Sigmoid colon (tissue), 7 donors: ENCODE data around the gene FLT1. TPM values are rescaled to one million over a fixed set of nuclear protein-coding genes. Genes with fewer than 3 reads are reported as not detected.

Experiments used
- DNase-seq: peaks from one replicate; pipeline ENCODE4 v3.0.0-alpha.2; 2019
- H3K27ac ChIP-seq, 4 donors: fragments of 200-600 bp; sonication (generic); one replicate each; pipeline ENCODE4 v1.5.1; 2016 to 2019; ENCODE audit warnings: mild to moderate bottlenecking in 1 of 4
- H3K27me3 ChIP-seq, 3 donors: fragments of 200-600 bp; sonication (generic); one replicate each; pipeline ENCODE4 v1.5.1; 2019; ENCODE audit warnings: mild to moderate bottlenecking in 1 of 3
- H3K36me3 ChIP-seq, 4 donors: fragments of 200-600 bp; sonication (generic); one replicate each; pipeline ENCODE4 v1.5.1; 2016 to 2019
- H3K4me1 ChIP-seq, 4 donors: fragments of 200-600 bp; sonication (generic); one replicate each; pipeline ENCODE4 v1.5.1; 2017 to 2019
- H3K4me3 ChIP-seq, 4 donors: fragments of 200-600 bp; sonication (generic); one replicate each; pipeline ENCODE4 v1.5.1; 2017 to 2019; ENCODE audit warnings: mild to moderate bottlenecking in 2 of 4, moderate library complexity in 1 of 4
- H3K9me3 ChIP-seq, 4 donors: fragments of 200-600 bp in 3 of 4; sonication (generic) in 3 of 4; one replicate each; pipeline versions ENCODE4 v1.5.1 to v1.6.1; 2013 to 2019
- EP300 ChIP-seq, 4 donors: sonication (generic); formaldehyde crosslinking; IDR thresholded peaks; one replicate each; pipeline ENCODE4 v1.6.1; 2017; ENCODE audit warnings: antibody characterized with exemption in 4 of 4
- POLR2A ChIP-seq, 2 donors: fragments of 450-650 bp; IDR thresholded peaks; one replicate each; pipeline ENCODE4 v1.6.1; 2016; ENCODE audit warnings: antibody characterized with exemption in 2 of 2, mild to moderate bottlenecking in 2 of 2, moderate library complexity in 2 of 2
- POLR2AphosphoS5 ChIP-seq, 4 donors: sonication (generic); formaldehyde crosslinking; IDR thresholded peaks; one replicate each; pipeline ENCODE4 v1.6.1; 2017; ENCODE audit warnings: antibody characterized with exemption in 4 of 4
- WGBS, 2 donors: extraction: QIAGEN DNeasy Blood & Tissue Kit; methylation state at CpG; one replicate each; pipeline ENCODE4 v1.1.7; 2013; 5-methylcytosine and 5-hydroxymethylcytosine counted together
- intact Hi-C: fragments of 100-400 bp; cut with DNase I; formaldehyde crosslinking; loops from one replicate; pipeline ENCODE4 v1.15.1; 2023
- polyA plus RNA-seq, 3 donors: library from polyadenylated mRNA; stranded (reverse); fragments of 200-250 nt; gene quantifications; one replicate each; pipeline ENCODE4 v1.2.3, GENCODE V29; 2013
- total RNA-seq, 4 donors: library from RNA; depleted of rRNA; stranded (reverse); fragments of >200 nt; gene quantifications; one replicate each; pipeline ENCODE4 v1.1.0, GENCODE V29; 2016
- TF ChIP-seq, protein P1 (sequence below), 4 experiments: fragments of 450-650 bp in 3 of 4; fragments of 200-600 bp in 1 of 4; IDR thresholded peaks; one replicate each; pipeline ENCODE4 v1.5.1; 2016 to 2019; ENCODE audit warnings: antibody characterized with exemption in 4 of 4, mild to moderate bottlenecking in 3 of 4, moderate library complexity in 2 of 4
- donor health status: healthy with polysubstance abuse.
- donor health status: Bipolar disorder and iron deficiency.
- donor health status: healthy.

Gene FLT1
- total and polyA plus RNA-seq, 7 donors: under 0.01 to 18.3 (median 5.7) TPM

DNA sequence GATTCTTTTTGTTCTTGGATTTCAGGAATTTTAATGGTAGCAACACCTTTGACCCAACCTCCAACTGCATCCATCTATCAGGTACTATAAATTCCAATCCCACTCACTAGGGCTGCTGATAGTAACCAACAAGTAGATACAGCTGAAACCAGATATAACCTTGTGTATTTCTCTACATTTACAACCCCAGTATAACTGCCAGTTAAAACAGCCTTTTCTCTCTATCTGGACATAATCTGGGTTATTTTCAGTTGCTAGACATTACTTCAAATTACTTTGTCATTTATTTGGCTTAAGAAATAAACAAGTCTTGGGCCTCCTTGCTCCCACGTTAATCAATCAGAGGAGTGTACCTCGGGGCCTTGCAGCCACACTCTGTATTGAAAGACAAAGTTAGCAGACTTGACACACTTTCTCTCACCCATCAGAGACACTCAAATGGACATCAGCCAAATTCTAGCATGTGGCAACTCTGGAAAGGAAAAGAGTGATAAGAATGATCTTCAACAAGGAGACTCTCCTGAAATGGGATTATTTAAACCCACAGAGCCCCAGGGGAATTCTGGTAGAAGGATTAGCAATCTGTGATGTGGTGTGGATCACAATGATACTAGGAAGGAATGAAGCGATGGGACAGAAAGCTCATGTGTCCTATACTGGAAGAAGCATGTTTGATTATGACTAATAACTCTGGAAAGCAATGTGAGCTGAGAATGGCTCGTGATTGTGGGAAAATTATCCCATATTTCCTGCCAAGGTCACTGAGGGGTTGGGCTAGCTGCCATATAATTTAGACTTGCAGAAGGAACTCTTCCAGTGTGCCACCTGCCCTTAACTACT lies 157.5 kb downstream of the FLT1 start:
- WGBS, 2 donors: 54 to 63% methylated on average over 4 of the region's 4 CpGs
- Histone ChIP-seq H3K27ac (peak overlapping the region in 3 of 4 donors; percentile 31 to 61 (median 57)), H3K4me1 (peaks cover 0 to 70% (median 41%) of the 10 kb centered on the region in 4 donors), H3K4me3 (no peak overlapping the region), H3K36me3 (no peaks in the 10 kb centered on the region), H3K9me3 (no peaks in the 10 kb centered on the region), H3K27me3 (no peaks in the 10 kb centered on the region)
- intact Hi-C loops: no loop called here
- TF ChIP-seq POLR2AphosphoS5 (IDR thresholded peaks at IDR 0.05) (peak in 3 of 4 donors; percentile 5 to 38 (median 26)), EP300 (IDR thresholded peaks at IDR 0.05) (no peak)
- DNase-seq: no peak

- no peak for DNase-seq
- Histone ChIP-seq H3K36me3 (no peaks in the 10 kb centered on the region), H3K4me3 (no peak overlapping the region), H3K27ac (peak overlapping the region in 2 of 4 donors; percentile 57 to 61), H3K4me1 (peaks cover 0 to 63% (median 40%) of the 10 kb centered on the region in 4 donors), H3K27me3 (no peaks in the 10 kb centered on the region), H3K9me3 (no peaks in the 10 kb centered on the region)
- TF ChIP-seq POLR2AphosphoS5 (IDR thresholded peaks at IDR 0.05): peak in 1 of 4 donors; percentile 54
- TF ChIP-seq, protein P1, sequence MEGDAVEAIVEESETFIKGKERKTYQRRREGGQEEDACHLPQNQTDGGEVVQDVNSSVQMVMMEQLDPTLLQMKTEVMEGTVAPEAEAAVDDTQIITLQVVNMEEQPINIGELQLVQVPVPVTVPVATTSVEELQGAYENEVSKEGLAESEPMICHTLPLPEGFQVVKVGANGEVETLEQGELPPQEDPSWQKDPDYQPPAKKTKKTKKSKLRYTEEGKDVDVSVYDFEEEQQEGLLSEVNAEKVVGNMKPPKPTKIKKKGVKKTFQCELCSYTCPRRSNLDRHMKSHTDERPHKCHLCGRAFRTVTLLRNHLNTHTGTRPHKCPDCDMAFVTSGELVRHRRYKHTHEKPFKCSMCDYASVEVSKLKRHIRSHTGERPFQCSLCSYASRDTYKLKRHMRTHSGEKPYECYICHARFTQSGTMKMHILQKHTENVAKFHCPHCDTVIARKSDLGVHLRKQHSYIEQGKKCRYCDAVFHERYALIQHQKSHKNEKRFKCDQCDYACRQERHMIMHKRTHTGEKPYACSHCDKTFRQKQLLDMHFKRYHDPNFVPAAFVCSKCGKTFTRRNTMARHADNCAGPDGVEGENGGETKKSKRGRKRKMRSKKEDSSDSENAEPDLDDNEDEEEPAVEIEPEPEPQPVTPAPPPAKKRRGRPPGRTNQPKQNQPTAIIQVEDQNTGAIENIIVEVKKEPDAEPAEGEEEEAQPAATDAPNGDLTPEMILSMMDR (IDR thresholded peaks at IDR 0.05): no peak
- peak in 2 of 4 donors; percentile 4 to 24 for TF ChIP-seq EP300 (IDR thresholded peaks at IDR 0.05)
- WGBS, 2 donors: 75 to 80% methylated on average over 3 of the region's 3 CpGs
- intact Hi-C loops: no loop called here
These were observed 158.7 kb downstream of the FLT1 start for GRCh38 chr13:28336193-28336657.

DNA sequence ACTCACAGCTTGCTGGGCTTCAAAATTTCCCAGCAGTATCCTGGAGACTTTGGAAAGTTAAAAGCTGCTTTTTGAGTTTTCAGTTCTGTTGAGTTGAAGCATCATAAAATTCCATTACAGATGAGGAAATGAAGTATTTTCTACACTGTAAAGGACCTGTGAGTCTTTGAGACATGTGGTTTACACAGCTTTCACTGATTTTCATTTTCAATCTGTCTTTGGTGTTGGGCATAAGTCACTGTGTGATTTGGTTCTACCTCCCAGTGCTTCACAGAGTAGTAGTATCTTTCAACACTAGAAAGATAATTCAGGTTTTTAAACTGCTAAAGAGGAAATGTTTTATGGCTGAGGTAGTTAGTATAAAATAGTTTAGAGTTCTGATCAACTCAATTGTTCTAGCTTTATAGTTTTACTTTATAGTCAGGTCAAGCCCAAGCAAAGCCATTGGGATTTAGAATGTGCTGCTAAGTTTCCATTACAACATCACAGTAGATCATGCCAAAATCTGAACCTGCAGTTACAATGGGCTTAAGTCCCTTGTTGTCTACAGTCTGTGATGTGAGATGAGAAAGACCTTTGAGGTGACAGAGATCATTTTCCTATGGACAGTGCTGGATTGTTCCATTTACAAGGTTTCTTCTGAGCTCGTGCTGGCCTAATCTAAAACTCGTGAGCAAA lies 161.6 kb downstream of the FLT1 start:
- H3K27me3 ChIP-seq: no peaks in the 10 kb centered on the region
- H3K9me3 ChIP-seq: no peaks in the 10 kb centered on the region
- H3K27ac ChIP-seq: no peak overlapping the region
- WGBS, 2 donors: 89 to 95% methylated on average over 2 of the region's 2 CpGs
- intact Hi-C loops: no loop called here
- no peak for DNase-seq
- H3K4me1 ChIP-seq: peaks cover 0 to 36% (median 24%) of the 10 kb centered on the region in 4 donors
- no peaks in the 10 kb centered on the region for H3K36me3 ChIP-seq
- no peak for TF ChIP-seq EP300 (IDR thresholded peaks at IDR 0.05)
- no peak for TF ChIP-seq POLR2A (IDR thresholded peaks at IDR 0.05)
- no peak for TF ChIP-seq POLR2AphosphoS5 (IDR thresholded peaks at IDR 0.05)
- TF ChIP-seq, protein P1 (IDR thresholded peaks at IDR 0.05): no peak
- no peak overlapping the region for H3K4me3 ChIP-seq

- no peak for TF ChIP-seq POLR2AphosphoS5 (IDR thresholded peaks at IDR 0.05)
- TF ChIP-seq, protein P1 (IDR thresholded peaks at IDR 0.05): no peak
- Histone ChIP-seq H3K27ac (no peak overlapping the region), H3K27me3 (no peaks in the 10 kb centered on the region), H3K4me1 (peaks cover 0 to 6% (median 3%) of the 10 kb centered on the region in 4 donors), H3K9me3 (no peaks in the 10 kb centered on the region), H3K4me3 (no peak overlapping the region), H3K36me3 (no peaks in the 10 kb centered on the region)
- intact Hi-C loops: no loop called here
- WGBS, 2 donors: 82 to 87% methylated on average over 17 of the region's 17 CpGs
- DNase-seq: no peak
These were observed 165.4 kb downstream of the FLT1 start for GRCh38 chr13:28329395-28330158.

GRCh38 chr13:28328271-28328607 lies 166.7 kb downstream of the FLT1 start:
- intact Hi-C loops: no loop called here
- 88 to 94% methylated on average over 8 of the region's 8 CpGs for WGBS, 2 donors
- Histone ChIP-seq H3K4me1 (peaks cover 0 to 2% (median 0%) of the 10 kb centered on the region in 4 donors), H3K27ac (no peak overlapping the region), H3K9me3 (no peaks in the 10 kb centered on the region), H3K36me3 (no peaks in the 10 kb centered on the region), H3K27me3 (no peaks in the 10 kb centered on the region), H3K4me3 (no peak overlapping the region)
- TF ChIP-seq POLR2AphosphoS5 (IDR thresholded peaks at IDR 0.05) (no peak), POLR2A (IDR thresholded peaks at IDR 0.05) (no peak), EP300 (IDR thresholded peaks at IDR 0.05) (no peak)
- TF ChIP-seq, protein P1 (IDR thresholded peaks at IDR 0.05): no peak
- no peak for DNase-seq
